ENCODE measurements around the gene ZDHHC18.

The ZDHHC18 gene

GRCh38 chr1:26814377-26814776 lies 12.1 kb upstream of the ZDHHC18 start:
- DNase-seq, result no peak
- Histone ChIP-seq H4K8ac (ENCODE audit: low read depth, low read length) (no peak overlapping the region), H2AFZ (ENCODE audit: insufficient read depth, low read length, poor library complexity) (no peak overlapping the region), H3K4ac (ENCODE audit: low read depth, low read length) (no peak overlapping the region), H3K23ac (ENCODE audit: low read length) (no peak overlapping the region), H2BK5ac (ENCODE audit: low read depth, low read length, poor library complexity) (no peak overlapping the region), H4K12ac (ENCODE audit: low read depth, low read length) (no peak overlapping the region), H3K27me3 (ENCODE audit: insufficient read depth, low read length) (no peaks in the 10 kb centered on the region), H2BK120ac (ENCODE audit: insufficient read depth, low read length, poor library complexity) (no peak overlapping the region), H4K91ac (ENCODE audit: low read depth, low read length) (no peak overlapping the region), H3K9me3 (ENCODE audit: insufficient read depth, low read depth, low read length) (no peaks in the 10 kb centered on the region), H3K79me1 (ENCODE audit: low read length) (no peaks in the 10 kb centered on the region), H3K4me3 (ENCODE audit: low read depth, low read length) (no peak overlapping the region), H3K9ac (ENCODE audit: low read length) (no peak overlapping the region), H3K4me2 (ENCODE audit: low read length) (no peak overlapping the region), H3K36me3 (ENCODE audit: control insufficient read depth in 1 of 2, insufficient read depth in 2 of 2, low read length in 2 of 2) (no peaks in the 10 kb centered on the region), H3K27ac (ENCODE audit: low read depth, low read length) (no peak overlapping the region), H3K79me2 (ENCODE audit: control insufficient read depth, insufficient read depth, low read length, poor library complexity) (no peaks in the 10 kb centered on the region), H3K18ac (ENCODE audit: low read length) (no peak overlapping the region), H2BK12ac (ENCODE audit: low read length) (no peak overlapping the region), H2AK5ac (ENCODE audit: low read length) (no peak overlapping the region), H3K4me1 (ENCODE audit: control insufficient read depth in 1 of 2, insufficient read depth in 2 of 2, low read length in 2 of 2) (no peaks in the 10 kb centered on the region), H3K14ac (ENCODE audit: low read length) (no peak overlapping the region)
- no CpG with 5 or more reads among the region's 2 CpGs for WGBS (ENCODE audit: extremely low coverage, insufficient coverage, insufficient read length)

DNA sequence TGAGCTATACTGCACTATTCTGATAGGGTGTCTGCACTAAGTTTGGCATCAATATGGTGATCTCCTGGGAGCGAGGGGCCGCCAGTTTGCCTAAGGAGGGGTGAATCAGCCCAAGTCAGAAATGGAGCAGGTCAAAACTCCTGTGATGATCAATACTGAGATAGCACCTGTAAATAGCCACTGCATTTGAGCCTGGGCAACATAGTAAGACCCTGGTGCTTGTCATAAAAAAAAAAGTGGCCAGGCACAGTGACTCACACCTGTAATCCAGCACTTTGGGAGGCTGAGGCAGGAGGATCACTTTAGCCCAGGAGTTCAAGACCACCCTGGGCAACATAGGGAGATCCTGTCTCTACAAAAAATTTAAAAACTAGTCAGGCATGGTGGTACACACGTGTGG lies 11.6 kb upstream of the ZDHHC18 start:
- H3K14ac ChIP-seq (ENCODE audit: low read length), result no peak overlapping the region
- H4K12ac ChIP-seq (ENCODE audit: low read depth, low read length), result no peak overlapping the region
- no peak overlapping the region for H3K9ac ChIP-seq (ENCODE audit: low read length)
- no peak overlapping the region for H2BK5ac ChIP-seq (ENCODE audit: low read depth, low read length, poor library complexity)
- H3K18ac ChIP-seq (ENCODE audit: low read length), result no peak overlapping the region
- H3K4ac ChIP-seq (ENCODE audit: low read depth, low read length), result no peak overlapping the region
- H2BK12ac ChIP-seq (ENCODE audit: low read length), result no peak overlapping the region
- no peak overlapping the region for H4K91ac ChIP-seq (ENCODE audit: low read depth, low read length)
- no peak overlapping the region for H2AK5ac ChIP-seq (ENCODE audit: low read length)
- H3K79me1 ChIP-seq (ENCODE audit: low read length), result no peaks in the 10 kb centered on the region
- H4K8ac ChIP-seq (ENCODE audit: low read depth, low read length), result no peak overlapping the region
- no peak overlapping the region for H2BK120ac ChIP-seq (ENCODE audit: insufficient read depth, low read length, poor library complexity)
- no peaks in the 10 kb centered on the region for H3K9me3 ChIP-seq (ENCODE audit: insufficient read depth, low read depth, low read length)
- WGBS (ENCODE audit: extremely low coverage, insufficient coverage, insufficient read length), result no CpG with 5 or more reads among the region's 3 CpGs
- no peaks in the 10 kb centered on the region for H3K27me3 ChIP-seq (ENCODE audit: insufficient read depth, low read length)
- H3K23ac ChIP-seq (ENCODE audit: low read length), result no peak overlapping the region
- no peak overlapping the region for H3K4me2 ChIP-seq (ENCODE audit: low read length)
- DNase-seq, result no peak
- H3K79me2 ChIP-seq (ENCODE audit: control insufficient read depth, insufficient read depth, low read length, poor library complexity), result no peaks in the 10 kb centered on the region
- no peak overlapping the region for H2AFZ ChIP-seq (ENCODE audit: insufficient read depth, low read length, poor library complexity)
- no peaks in the 10 kb centered on the region for H3K36me3 ChIP-seq (ENCODE audit: control insufficient read depth in 1 of 2, insufficient read depth in 2 of 2, low read length in 2 of 2)
- H3K4me3 ChIP-seq (ENCODE audit: low read depth, low read length), result no peak overlapping the region
- H3K4me1 ChIP-seq (ENCODE audit: control insufficient read depth in 1 of 2, insufficient read depth in 2 of 2, low read length in 2 of 2), result no peaks in the 10 kb centered on the region
- no peak overlapping the region for H3K27ac ChIP-seq (ENCODE audit: low read depth, low read length)

GRCh38 chr1:26820784-26821269 lies 5.7 kb upstream of the ZDHHC18 start:
- H3K9me3 ChIP-seq (ENCODE audit: insufficient read depth, low read depth, low read length), result no peaks in the 10 kb centered on the region
- no peak overlapping the region for H3K14ac ChIP-seq (ENCODE audit: low read length)
- H4K8ac ChIP-seq (ENCODE audit: low read depth, low read length), result no peak overlapping the region
- peak in 1 of 2 donors; percentile 14 for DNase-seq
- WGBS (ENCODE audit: extremely low coverage, insufficient coverage, insufficient read length), result no CpG with 5 or more reads among the region's 4 CpGs
- no peak overlapping the region for H2AFZ ChIP-seq (ENCODE audit: insufficient read depth, low read length, poor library complexity)
- H3K18ac ChIP-seq (ENCODE audit: low read length), result no peak overlapping the region
- peaks cover 8 to 9% of the 10 kb centered on the region in 2 experiments for H3K4me1 ChIP-seq (ENCODE audit: control insufficient read depth in 1 of 2, insufficient read depth in 2 of 2, low read length in 2 of 2)
- H4K91ac ChIP-seq (ENCODE audit: low read depth, low read length), result no peak overlapping the region
- H2BK12ac ChIP-seq (ENCODE audit: low read length), result no peak overlapping the region
- no peak overlapping the region for H2BK120ac ChIP-seq (ENCODE audit: insufficient read depth, low read length, poor library complexity)
- H3K23ac ChIP-seq (ENCODE audit: low read length), result no peak overlapping the region
- H2AK5ac ChIP-seq (ENCODE audit: low read length), result no peak overlapping the region
- H3K4me2 ChIP-seq (ENCODE audit: low read length), result no peak overlapping the region
- H3K27me3 ChIP-seq (ENCODE audit: insufficient read depth, low read length), result no peaks in the 10 kb centered on the region
- no peaks in the 10 kb centered on the region for H3K36me3 ChIP-seq (ENCODE audit: control insufficient read depth in 1 of 2, insufficient read depth in 2 of 2, low read length in 2 of 2)
- H3K79me2 ChIP-seq (ENCODE audit: control insufficient read depth, insufficient read depth, low read length, poor library complexity), result no peaks in the 10 kb centered on the region
- H3K9ac ChIP-seq (ENCODE audit: low read length), result no peak overlapping the region
- peaks cover 2% of the 10 kb centered on the region for H3K79me1 ChIP-seq (ENCODE audit: low read length)
- H3K4me3 ChIP-seq (ENCODE audit: low read depth, low read length), result no peak overlapping the region
- H3K4ac ChIP-seq (ENCODE audit: low read depth, low read length), result no peak overlapping the region
- H2BK5ac ChIP-seq (ENCODE audit: low read depth, low read length, poor library complexity), result no peak overlapping the region
- no peak overlapping the region for H4K12ac ChIP-seq (ENCODE audit: low read depth, low read length)
- no peak overlapping the region for H3K27ac ChIP-seq (ENCODE audit: low read depth, low read length)

DNA sequence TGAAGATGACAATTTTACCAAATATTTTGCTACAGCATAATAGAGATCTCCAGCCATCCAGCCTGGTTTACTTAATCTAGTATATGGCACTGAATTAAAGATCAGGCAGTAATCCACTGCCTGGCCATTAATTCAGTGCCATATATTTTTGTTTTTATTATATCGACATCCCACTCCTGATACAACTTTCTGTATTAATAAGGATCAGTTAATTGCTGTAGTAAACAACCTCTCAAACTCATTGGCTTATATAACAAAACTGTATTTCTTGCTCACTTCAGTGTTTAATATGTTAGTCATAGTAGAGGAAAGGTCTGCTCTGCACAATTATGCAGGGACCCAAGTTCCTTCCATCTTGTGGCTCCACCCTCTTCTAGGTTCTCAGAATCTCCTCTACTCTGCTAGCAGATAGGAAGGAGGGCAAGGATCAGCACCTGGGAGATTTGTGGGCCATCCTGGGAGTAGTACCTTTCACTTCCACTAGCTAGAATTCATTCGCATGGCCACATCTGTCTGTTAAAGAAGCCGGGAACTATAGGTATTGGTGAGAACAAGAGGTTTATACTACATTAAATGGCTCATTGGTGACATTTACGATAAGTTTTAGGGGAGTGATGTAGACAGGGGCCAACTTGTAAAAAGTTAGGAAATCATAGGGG lies 3.6 kb upstream of the ZDHHC18 start:
- H2BK5ac ChIP-seq (ENCODE audit: low read depth, low read length, poor library complexity), result no peak overlapping the region
- H3K4me3 ChIP-seq (ENCODE audit: low read depth, low read length), result no peak overlapping the region
- H3K9ac ChIP-seq (ENCODE audit: low read length), result no peak overlapping the region

More for the DNA sequence above, 3.6 kb upstream of the ZDHHC18 start:
- Histone ChIP-seq H3K36me3 (ENCODE audit: control insufficient read depth in 1 of 2, insufficient read depth in 2 of 2, low read length in 2 of 2) (no peaks in the 10 kb centered on the region), H4K12ac (ENCODE audit: low read depth, low read length) (no peak overlapping the region), H3K4ac (ENCODE audit: low read depth, low read length) (no peak overlapping the region), H3K14ac (ENCODE audit: low read length) (no peak overlapping the region), H3K9me3 (ENCODE audit: insufficient read depth, low read depth, low read length) (no peaks in the 10 kb centered on the region), H3K18ac (ENCODE audit: low read length) (no peak overlapping the region), H3K23ac (ENCODE audit: low read length) (no peak overlapping the region), H2AFZ (ENCODE audit: insufficient read depth, low read length, poor library complexity) (no peak overlapping the region), H4K91ac (ENCODE audit: low read depth, low read length) (no peak overlapping the region), H3K79me2 (ENCODE audit: control insufficient read depth, insufficient read depth, low read length, poor library complexity) (peaks cover 9% of the 10 kb centered on the region), H3K79me1 (ENCODE audit: low read length) (peaks cover 10% of the 10 kb centered on the region), H2BK12ac (ENCODE audit: low read length) (peak overlapping the region; percentile 36), H4K8ac (ENCODE audit: low read depth, low read length) (no peak overlapping the region), H3K4me2 (ENCODE audit: low read length) (no peak overlapping the region), H2AK5ac (ENCODE audit: low read length) (no peak overlapping the region), H3K4me1 (ENCODE audit: control insufficient read depth in 1 of 2, insufficient read depth in 2 of 2, low read length in 2 of 2) (peaks cover 19 to 20% of the 10 kb centered on the region in 2 experiments), H3K27ac (ENCODE audit: low read depth, low read length) (no peak overlapping the region), H2BK120ac (ENCODE audit: insufficient read depth, low read length, poor library complexity) (no peak overlapping the region), H3K27me3 (ENCODE audit: insufficient read depth, low read length) (no peaks in the 10 kb centered on the region)
- no CpG with 5 or more reads among the region's 4 CpGs for WGBS (ENCODE audit: extremely low coverage, insufficient coverage, insufficient read length)
- no peak for DNase-seq
